Measurements from ENCODE around the gene IRF2BPL. TPM values are rescaled to one million over a fixed set of nuclear protein-coding genes. Genes with fewer than 3 reads are reported as not detected.

Gene IRF2BPL
- total RNA-seq, 2 donors from 2014 or later, result 18.3 to 27.1 TPM

DNA sequence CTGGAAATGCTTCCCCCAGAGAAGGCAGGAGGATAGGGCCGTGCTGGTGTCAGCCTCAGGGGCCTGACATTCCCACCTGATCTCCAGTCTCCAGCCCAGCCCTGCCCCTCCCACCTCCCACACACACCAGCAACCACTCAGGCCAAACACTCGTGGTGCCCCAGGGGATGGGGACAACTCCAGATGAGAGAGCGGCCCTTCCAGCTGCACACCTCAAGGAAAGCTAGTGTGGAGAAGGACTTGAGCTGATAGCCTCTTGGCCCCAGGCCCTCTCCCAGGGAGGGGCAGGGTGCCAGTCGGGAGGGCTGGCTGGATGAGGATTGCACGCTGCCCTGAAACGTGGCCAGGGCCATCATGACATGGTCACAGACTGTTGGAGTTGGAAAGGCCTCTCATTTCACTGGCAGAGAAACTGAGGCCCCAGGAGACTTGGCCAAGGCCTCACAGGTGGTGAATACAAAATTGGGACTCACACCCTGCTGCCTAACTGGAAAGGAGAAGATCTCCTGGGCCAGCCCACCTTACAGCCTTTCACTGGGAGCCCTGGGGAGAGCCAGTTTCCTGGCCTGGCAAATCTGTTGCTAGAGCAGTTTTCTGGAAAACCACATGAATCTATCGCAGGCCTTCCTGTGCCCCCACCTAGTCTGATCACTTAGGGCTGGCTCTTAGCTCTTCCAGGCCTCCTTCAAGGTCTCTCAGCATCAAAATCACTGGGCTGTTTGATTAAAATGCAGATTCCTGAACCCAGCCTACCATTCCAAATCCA, 52.1 kb downstream of the IRF2BPL start:
- H3K4me1 ChIP-seq, result no peaks in the 10 kb centered on the region
- no peak overlapping the region for H3K4me3 ChIP-seq
- H3K9me3 ChIP-seq, result no peaks in the 10 kb centered on the region
- H3K9ac ChIP-seq (ENCODE audit: low read depth in 2 of 2, low read length in 2 of 2), result no peak overlapping the region
- no peaks in the 10 kb centered on the region for H3K27me3 ChIP-seq
- no peak for DNase-seq
- no peak for TF ChIP-seq CTCF (IDR thresholded peaks at IDR 0.05)
- H3K27ac ChIP-seq, result no peak overlapping the region
- intact Hi-C loops (cut with DNase I), result no loop called here
- H3K36me3 ChIP-seq, result no peaks in the 10 kb centered on the region

- Histone ChIP-seq H3K4me3 (no peak overlapping the region), H3K9me3 (no peaks in the 10 kb centered on the region), H3K4me1 (no peaks in the 10 kb centered on the region), H3K27me3 (no peaks in the 10 kb centered on the region), H3K27ac (no peak overlapping the region), H3K36me3 (no peaks in the 10 kb centered on the region), H3K9ac (ENCODE audit: low read depth in 2 of 2, low read length in 2 of 2) (no peak overlapping the region)
- intact Hi-C loops (cut with DNase I), result no loop called here
- TF ChIP-seq CTCF (IDR thresholded peaks at IDR 0.05), result no peak
- DNase-seq, result no peak
These were observed 52.7 kb downstream of the IRF2BPL start for GRCh38 chr14:76975812-76976211.

- H3K9me3 ChIP-seq, result no peaks in the 10 kb centered on the region
- no peak for TF ChIP-seq CTCF (IDR thresholded peaks at IDR 0.05)
- H3K36me3 ChIP-seq, result no peaks in the 10 kb centered on the region
- H3K27ac ChIP-seq, result no peak overlapping the region
- no peak for DNase-seq
- H3K9ac ChIP-seq (ENCODE audit: low read depth in 2 of 2, low read length in 2 of 2), result no peak overlapping the region
- no peaks in the 10 kb centered on the region for H3K27me3 ChIP-seq
- intact Hi-C loops (cut with DNase I), result no loop called here
- H3K4me1 ChIP-seq, result no peaks in the 10 kb centered on the region
- no peak overlapping the region for H3K4me3 ChIP-seq
These were observed 53.5 kb downstream of the IRF2BPL start for GRCh38 chr14:76975051-76975450.

Other genes starting within 250 kb of the IRF2BPL start
- gene ANGEL1, start 215.8 kb downstream of the IRF2BPL start, total RNA-seq, result 10 to 100 TPM; 10.7 to 15.3 TPM
- not detected for gene LRRC74A, start 202.3 kb downstream of the IRF2BPL start, total RNA-seq
- 10 to 100 TPM; 18.2 to 38.4 TPM for gene CIPC, start 69.5 kb upstream of the IRF2BPL start, total RNA-seq
- gene ZDHHC22, start 113.1 kb upstream of the IRF2BPL start, total RNA-seq, result under 1 TPM; 0.07 to 0.42 TPM
- 10 to 100 TPM in 1 of 2 donors, 1 to 10 TPM in 1; 5.9 to 13.2 TPM for gene TMEM63C, start 153.1 kb upstream of the IRF2BPL start, total RNA-seq
- 1 to 10 TPM in 1 of 2 donors, not detected in 1; 1.5 TPM for gene NGB, start 242.5 kb upstream of the IRF2BPL start, total RNA-seq